Measurements from ENCODE around the gene FARP2.
"Not testable (repeated sequence)": the region's sequence is repeated elsewhere in the genome, so short reads cannot be mapped to it uniquely, and the experiment has no call there.

FARP2 gene

GRCh38 chr2:241372361-241372992, 16.4 kb downstream of the FARP2 start:
- DNase-seq (ENCODE audit: low read depth), result no peak

GRCh38 chr2:241373446-241373845, 17.4 kb downstream of the FARP2 start:
- DNase-seq (ENCODE audit: low read depth), result no peak

GRCh38 chr2:241373906-241374305, 17.8 kb downstream of the FARP2 start:
- DNase-seq (ENCODE audit: low read depth), result not testable (repeated sequence)

DNA sequence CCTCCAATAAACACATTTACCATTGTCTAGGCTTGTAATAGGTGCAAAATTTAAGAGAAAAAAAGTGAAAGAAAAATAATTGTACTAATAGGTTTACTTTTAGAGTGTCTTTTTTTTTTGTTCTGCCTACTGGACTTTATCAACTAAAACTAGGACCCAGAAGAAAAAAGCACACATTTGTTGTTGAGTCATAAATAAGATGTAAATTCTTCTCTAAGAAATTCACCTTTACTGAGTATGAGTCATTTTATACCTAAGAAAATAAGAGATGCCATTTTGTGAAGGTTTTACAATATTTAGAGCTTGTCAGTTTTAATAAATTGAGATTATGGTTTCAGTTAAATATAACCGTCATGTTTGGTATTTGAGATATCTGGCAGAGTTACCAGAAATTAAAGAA, 19.2 kb downstream of the FARP2 start:
- no peak for DNase-seq (ENCODE audit: low read depth)

DNA sequence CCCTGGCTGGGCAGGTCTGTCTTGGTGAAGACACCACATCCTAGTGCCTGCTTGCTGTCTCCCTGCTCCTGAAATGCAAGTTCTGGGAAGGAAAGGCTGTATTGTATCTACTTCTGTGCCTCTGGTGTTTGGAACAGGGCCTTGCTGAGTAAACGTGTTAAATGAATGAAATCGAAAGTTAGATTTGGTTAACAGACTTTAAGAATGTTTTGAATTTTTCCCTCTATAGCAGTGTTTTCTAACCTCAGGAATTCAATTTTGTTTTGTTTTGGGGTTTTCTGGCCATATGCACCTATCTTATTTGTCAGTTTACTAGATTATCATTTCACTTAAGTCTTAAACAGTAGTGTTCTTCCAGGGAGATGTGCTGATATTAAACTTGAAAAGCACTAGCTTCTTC, 20.7 kb downstream of the FARP2 start:
- no peak for DNase-seq (ENCODE audit: low read depth)

DNA sequence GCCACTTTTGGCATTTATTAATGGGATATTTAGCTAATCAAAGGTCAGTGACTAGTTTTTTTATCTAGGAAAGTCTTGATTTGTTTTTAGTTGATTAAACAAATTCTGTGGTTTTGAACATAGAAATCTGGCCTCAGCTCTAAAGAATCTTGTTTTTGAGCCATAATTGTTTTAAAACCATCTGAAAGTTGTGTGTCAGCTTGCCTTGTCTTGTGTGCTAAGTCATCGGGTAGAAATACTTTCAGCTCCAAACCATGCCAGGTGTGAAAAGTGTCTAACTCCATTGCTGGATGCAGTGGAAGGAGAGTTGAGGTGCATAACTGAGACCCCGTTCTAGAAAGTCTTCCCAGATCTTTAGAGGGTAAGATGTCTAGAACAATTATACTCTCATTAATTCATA, 22.7 kb downstream of the FARP2 start:
- no peak for DNase-seq (ENCODE audit: low read depth)

DNA sequence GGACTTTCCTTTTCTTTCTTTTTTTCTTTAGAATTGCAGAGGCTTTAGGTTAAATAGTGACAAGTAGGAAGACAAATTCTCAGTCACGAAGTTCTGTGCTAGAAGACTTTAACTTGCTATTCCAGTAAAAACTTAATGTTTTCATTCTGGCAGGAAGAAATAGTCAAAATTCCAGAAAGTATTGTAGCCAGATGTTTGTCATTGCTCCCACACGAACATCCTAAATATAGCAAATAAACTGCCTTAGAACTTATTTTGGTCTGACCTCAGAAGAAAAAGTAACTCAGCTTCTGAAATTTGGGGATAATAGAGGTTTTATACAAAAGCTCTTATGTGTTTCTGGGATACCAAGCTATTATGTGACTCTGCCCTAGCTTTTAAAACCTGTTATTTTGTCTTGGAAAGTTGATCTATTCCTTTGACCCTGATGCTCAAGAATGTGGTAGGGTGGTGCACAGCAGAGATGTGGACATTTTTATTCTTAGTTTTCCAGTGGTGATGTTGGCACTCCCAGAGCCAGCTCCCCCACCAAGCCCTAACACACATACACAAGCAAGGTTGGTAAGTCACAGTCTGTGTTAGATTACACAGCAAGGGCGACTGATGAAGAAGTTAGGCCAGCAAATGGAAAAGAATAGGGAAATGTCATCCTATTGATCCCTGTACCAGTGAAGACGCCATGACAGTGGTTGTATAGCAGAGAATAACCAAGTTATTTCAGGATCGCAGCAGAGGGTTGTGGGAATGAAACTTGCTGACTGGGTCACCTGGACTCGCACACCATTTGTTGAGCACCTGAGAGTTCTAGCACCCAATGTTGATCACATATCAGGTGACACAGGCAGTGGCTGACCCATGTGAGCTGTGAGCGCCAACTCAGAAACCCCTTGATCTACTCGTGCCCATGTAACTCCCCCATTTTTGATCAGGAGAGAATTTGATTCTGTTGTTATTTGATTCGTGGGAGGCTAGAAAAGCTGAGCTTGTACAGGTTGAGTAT, 23.7 kb downstream of the FARP2 start:
- no peak for DNase-seq (ENCODE audit: low read depth)

DNA sequence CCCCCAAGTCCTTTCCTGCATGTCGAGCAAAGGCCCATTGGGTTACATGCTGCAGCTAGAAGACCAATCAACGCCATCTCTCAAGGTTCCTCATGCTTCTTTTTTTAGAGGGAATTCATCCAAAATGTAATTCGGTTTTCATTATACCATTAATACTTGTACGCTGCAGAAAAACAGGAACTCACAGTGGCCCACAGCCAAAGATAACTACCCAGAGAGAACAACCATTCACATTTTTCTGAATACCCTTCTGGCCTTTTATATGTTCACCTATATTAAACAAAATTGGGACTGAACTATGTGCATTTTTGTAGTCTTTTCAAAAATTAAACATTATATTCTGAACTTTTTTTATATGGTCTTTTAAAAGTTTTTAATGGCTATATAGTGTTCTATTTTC, 25.8 kb downstream of the FARP2 start:
- DNase-seq (ENCODE audit: low read depth), result no peak

GRCh38 chr2:241385450-241385849, 29.4 kb downstream of the FARP2 start:
- not testable (repeated sequence) for DNase-seq (ENCODE audit: low read depth)

GRCh38 chr2:241386519-241386918, 30.4 kb downstream of the FARP2 start:
- DNase-seq (ENCODE audit: low read depth), result no peak

GRCh38 chr2:241389697-241390096, 33.6 kb downstream of the FARP2 start:
- no peak for DNase-seq (ENCODE audit: low read depth)

- no peak for DNase-seq (ENCODE audit: low read depth)
Measured at GRCh38 chr2:241390301-241391206, 34.5 kb downstream of the FARP2 start.

DNA sequence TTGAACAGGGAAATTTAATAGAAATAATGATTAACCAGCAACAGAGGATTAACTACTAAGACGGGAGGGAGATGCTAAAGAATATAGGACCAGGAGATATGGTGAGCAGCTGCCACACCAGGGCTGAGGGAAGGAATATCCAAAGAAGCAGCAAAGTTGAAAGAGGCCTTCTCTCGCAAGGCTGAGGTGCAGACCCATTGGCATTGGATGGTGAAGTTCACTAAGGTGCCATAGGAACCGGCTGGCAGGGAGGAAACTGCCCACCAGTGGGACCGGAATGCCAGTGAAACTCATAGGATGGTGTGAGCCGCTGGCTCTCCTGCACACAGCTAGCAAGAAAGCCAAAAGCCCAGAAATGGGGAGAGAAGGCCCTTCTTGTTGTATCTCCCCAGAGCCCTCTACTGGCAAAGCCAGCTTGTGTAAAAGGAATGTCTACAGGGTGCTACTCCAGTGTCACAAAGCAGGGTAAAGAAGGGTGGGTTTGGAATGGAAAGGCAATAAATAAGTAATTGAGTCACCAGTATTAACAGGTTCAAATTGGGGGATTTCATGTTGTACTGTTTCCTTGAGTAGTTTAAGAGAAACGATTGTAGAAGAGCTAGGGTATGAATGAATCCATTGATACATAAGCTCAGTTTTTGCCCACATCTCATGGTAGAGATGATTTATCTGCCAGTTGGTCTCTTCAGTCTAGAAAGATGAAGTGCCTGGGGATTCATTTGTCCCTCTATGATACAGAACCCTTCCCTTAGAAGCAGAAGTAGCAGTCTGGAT, 36.0 kb downstream of the FARP2 start:
- DNase-seq (ENCODE audit: low read depth), result no peak

- not testable (repeated sequence) for DNase-seq (ENCODE audit: low read depth)
Measured at GRCh38 chr2:241392753-241393152, 36.7 kb downstream of the FARP2 start.

DNA sequence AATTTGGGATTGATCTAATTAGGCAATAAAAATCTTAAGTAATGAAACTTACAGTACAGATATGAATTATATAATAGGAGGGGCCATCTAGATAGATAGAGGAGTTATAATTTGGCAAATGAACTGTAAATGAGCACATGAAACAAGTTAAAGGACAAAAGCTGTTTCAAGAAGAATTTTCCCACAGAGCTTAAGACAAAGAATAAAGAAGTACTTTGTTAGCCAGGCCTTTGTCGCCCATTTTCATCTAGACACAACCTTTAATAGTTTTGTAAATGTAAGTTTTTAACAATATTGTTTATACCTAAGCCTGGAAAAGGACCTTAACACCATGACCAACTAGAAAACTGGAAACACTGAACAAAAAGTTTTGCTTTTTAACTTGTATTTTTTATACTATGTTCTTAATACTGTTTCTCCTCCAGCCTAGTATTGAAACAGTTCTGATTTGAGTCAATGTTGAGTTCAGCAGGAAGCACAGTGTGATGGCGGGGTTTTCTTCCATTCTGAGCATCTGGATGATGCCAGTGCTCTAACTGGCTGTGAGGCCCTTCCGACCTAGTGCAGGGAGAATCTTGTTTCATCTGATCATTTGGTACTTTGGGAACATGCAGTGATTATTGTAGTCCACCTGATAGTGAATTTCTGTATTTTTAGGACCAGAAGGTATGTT, 37.6 kb downstream of the FARP2 start:
- DNase-seq (ENCODE audit: low read depth), result no peak

- not testable (repeated sequence) for DNase-seq (ENCODE audit: low read depth)
Measured at GRCh38 chr2:241396809-241397208, 40.7 kb downstream of the FARP2 start.

- DNase-seq (ENCODE audit: low read depth), result no peak
Measured at GRCh38 chr2:241399941-241400922, 44.1 kb downstream of the FARP2 start.

- no peak for DNase-seq (ENCODE audit: low read depth)
Measured at GRCh38 chr2:241408849-241409248, 52.8 kb downstream of the FARP2 start.

DNA sequence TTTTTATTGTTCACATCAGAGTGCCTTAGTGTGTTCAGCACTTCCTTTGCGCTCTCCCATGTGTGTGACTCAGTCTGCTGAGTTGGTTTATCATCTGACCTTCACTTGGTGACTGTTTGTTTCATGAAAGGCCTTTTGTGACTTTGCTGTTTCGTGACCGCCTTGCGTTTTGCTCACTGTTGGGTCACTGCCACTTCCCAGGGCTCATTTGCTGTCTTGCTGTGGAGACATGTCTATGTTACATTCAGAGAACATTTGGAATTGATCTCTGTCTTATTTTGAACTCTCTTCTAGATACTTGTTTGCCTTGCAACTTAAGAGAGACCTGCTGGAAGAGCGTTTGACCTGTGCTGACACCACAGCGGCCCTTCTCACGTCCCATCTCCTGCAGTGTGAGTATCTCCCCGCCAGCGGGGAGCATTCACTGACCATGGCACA, 54.7 kb downstream of the FARP2 start:
- no peak for DNase-seq (ENCODE audit: low read depth)

DNA sequence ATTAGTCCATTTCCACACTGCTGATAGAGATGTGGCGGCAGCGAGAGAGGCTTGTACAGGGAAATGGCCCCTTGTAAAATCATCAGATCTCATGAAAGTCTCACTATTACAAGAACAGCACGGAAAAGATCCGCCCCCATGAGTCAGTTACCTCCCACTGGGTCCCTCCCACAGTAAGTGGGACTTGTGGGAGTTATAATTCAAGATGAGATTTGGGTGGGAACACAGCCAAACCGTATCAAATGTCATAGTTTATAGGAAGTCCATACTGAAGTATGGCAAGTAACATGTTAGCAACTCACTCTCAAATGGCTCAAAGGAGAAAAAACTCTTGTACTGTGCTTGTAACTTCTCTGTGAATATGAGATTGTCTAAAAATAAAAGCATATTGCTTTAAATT, 56.1 kb downstream of the FARP2 start:
- DNase-seq (ENCODE audit: low read depth), result no peak

Data from activated T-cell treated with anti-CD3 and anti-CD28 coated beads for 48 hours (primary cell).